B cell (primary cell): ENCODE measurements around the gene DEFB118. TPM values are rescaled to one million over a fixed set of nuclear protein-coding genes. Genes with fewer than 3 reads are reported as not detected.

Source experiments
- ATAC-seq: fragments of 200-7000 bp; cut with Tn5 transposase; one replicate; pipeline ENCODE4 v1.10.0; 2021; ENCODE audit warnings: low read depth, mild to moderate bottlenecking, moderate number of reproducible peaks, moderate library complexity
- CTCF ChIA-PET: fragments of 350-600 bp; sonication (Branson Sonifier 250); formaldehyde crosslinking; loops from one replicate; lab custom pipeline; 2021; ENCODE audit warnings: antibody characterized with exemption, inconsistent platforms; lab: Charles Lee
- POLR2A ChIA-PET: fragments of 350-600 bp; sonication (Branson Sonifier 250); formaldehyde crosslinking; loops from one replicate; lab custom pipeline; 2021; ENCODE audit warnings: antibody characterized with exemption; lab: Charles Lee
- DNase-seq: peaks from one replicate; pipeline ENCODE4 v3.0.0; 2013
- H2AFZ ChIP-seq: 2 replicates; pipeline ENCODE4 v1.6.1; 2012; ENCODE audit warnings: mild to moderate bottlenecking, low read depth, low read length; ENCODE audit not compliant: insufficient read depth, poor library complexity, severe bottlenecking
- H3K27ac ChIP-seq, 2 donors: 1 replicate in 1 of 2; 2 replicates in 1 of 2; pipeline ENCODE4 v1.5.1; 2012 to 2013; ENCODE audit warnings: low read length in 2 of 2, mild to moderate bottlenecking in 2 of 2, moderate library complexity in 1 of 2
- H3K27me3 ChIP-seq, 4 experiments: fragments of 200-600 bp in 1 of 4; sonication (generic) in 1 of 4; replicated peaks in 1 of 4; 1 replicate in 2 of 4; 2 replicates in 2 of 4; pipeline versions ENCODE4 v1.6.1 to v1.7.0; 2013 to 2016; ENCODE audit warnings: low read length in 3 of 4, mild to moderate bottlenecking in 2 of 4, mixed read lengths in 1 of 4, moderate library complexity in 1 of 4; ENCODE audit not compliant: insufficient read depth in 4 of 4, control insufficient read depth in 3 of 4; ENCODE audit errors: control extremely low read depth in 1 of 4
- H3K36me3 ChIP-seq, 2 experiments: replicated peaks in 1 of 2; 1 replicate in 1 of 2; 2 replicates in 1 of 2; pipeline versions ENCODE4 v1.6.1 to v1.7.1; 2013; ENCODE audit warnings: low read length in 1 of 2; ENCODE audit not compliant: insufficient read depth in 2 of 2, control insufficient read depth in 1 of 2; ENCODE audit errors: control extremely low read depth in 1 of 2, extremely low read depth in 1 of 2
- H3K4me1 ChIP-seq, 2 donors: fragments of 200-600 bp in 1 of 2; sonication (generic) in 1 of 2; 1 replicate in 1 of 2; 2 replicates in 1 of 2; pipeline versions ENCODE4 v1.5.1 to v1.6.1; 2013 to 2017; ENCODE audit warnings: low read length in 2 of 2; ENCODE audit not compliant: control insufficient read depth in 2 of 2, insufficient read depth in 2 of 2
- H3K4me2 ChIP-seq: replicated peaks from 2 replicates; pipeline ENCODE3; 2012; ENCODE audit warnings: mild to moderate bottlenecking, low read depth, low read length; ENCODE audit not compliant: poor library complexity, severe bottlenecking
- H3K4me3 ChIP-seq, 5 experiments: fragments of 200-600 bp in 1 of 5; sonication (generic) in 1 of 5; 1 replicate in 3 of 5; 2 replicates in 2 of 5; pipeline versions ENCODE4 v1.5.1 to v1.7.0; 2011 to 2016; ENCODE audit warnings: low read length in 4 of 5, mild to moderate bottlenecking in 4 of 5, low read depth in 2 of 5, control low read depth in 1 of 5, moderate library complexity in 1 of 5; ENCODE audit not compliant: insufficient read depth in 1 of 5; ENCODE audit errors: control extremely low read depth in 1 of 5, extremely low read depth in 1 of 5
- H3K79me2 ChIP-seq: fragments of 200-600 bp; sonication (generic); one replicate; pipeline ENCODE4 v1.6.0; 2016; ENCODE audit warnings: low read length; ENCODE audit not compliant: control insufficient read depth, insufficient read depth
- H3K9ac ChIP-seq: fragments of 200-600 bp; sonication (generic); 2 replicates; pipeline ENCODE4 v1.6.1; 2017; ENCODE audit warnings: mild to moderate bottlenecking, low read length, moderate library complexity
- H3K9me3 ChIP-seq, 3 donors: one replicate each; pipeline versions ENCODE4 v1.6.1 to v1.7.1; 2013; ENCODE audit warnings: low read length in 2 of 3; ENCODE audit not compliant: control insufficient read depth in 2 of 3, insufficient read depth in 1 of 3; ENCODE audit errors: control extremely low read depth in 1 of 3
- H4K20me1 ChIP-seq: 2 replicates; pipeline ENCODE4 v1.6.0; 2012; ENCODE audit warnings: mild to moderate bottlenecking, low read length; ENCODE audit not compliant: insufficient read depth, control insufficient read depth, poor library complexity, severe bottlenecking
- H3K27ac Mint-ChIP-seq: one replicate; pipeline ENCODE4 v1.8.0; 2021; ENCODE audit warnings: mixed read lengths
- H3K27me3 Mint-ChIP-seq: one replicate; pipeline ENCODE4 v1.8.0; 2021; ENCODE audit warnings: mixed read lengths
- H3K4me1 Mint-ChIP-seq: one replicate; pipeline ENCODE4 v1.8.0; 2021; ENCODE audit warnings: mixed read lengths
- H3K4me3 Mint-ChIP-seq: one replicate; pipeline ENCODE4 v1.8.0; 2021; ENCODE audit warnings: mixed read lengths
- H3K9me3 Mint-ChIP-seq: one replicate; pipeline ENCODE4 v1.8.0; 2022; ENCODE audit warnings: mixed read lengths; ENCODE audit not compliant: insufficient read depth
- CTCF ChIP-seq: fragments of 200-600 bp; IDR thresholded peaks from one replicate; pipeline ENCODE4 v1.8.0; 2022; ENCODE audit warnings: antibody characterized with exemption, mild to moderate bottlenecking
- EZH2 ChIP-seq: IDR thresholded peaks from 2 replicates; pipeline ENCODE4 v1.6.1; 2012; ENCODE audit warnings: borderline replicate concordance, low read depth, mild to moderate bottlenecking, moderate library complexity, low read length; ENCODE audit not compliant: insufficient read depth, poor library complexity, severe bottlenecking
- WGBS: methylation state at CpG from one replicate; pipeline ENCODE4 v1.1.5; 2013; ENCODE audit warnings: missing lambda C conversion rate; ENCODE audit not compliant: insufficient coverage; 5-methylcytosine and 5-hydroxymethylcytosine counted together
- intact Hi-C: fragments of 100-400 bp; cut with micrococcal nuclease; formaldehyde crosslinking; loops from one replicate; pipeline ENCODE4 v1.10.0; 2022
- polyA minus RNA-seq: library from RNA; depleted of rRNA, polyadenylated mRNA; stranded (reverse); fragments of >200 nt; gene quantifications from 2 replicates; pipeline ENCODE4 v1.2.3, GENCODE V29; 2012
- polyA plus RNA-seq: library from polyadenylated mRNA; depleted of rRNA; stranded (reverse); fragments of >200 nt; gene quantifications from 2 replicates; pipeline ENCODE4 v1.2.3, GENCODE V29; 2012
- total RNA-seq, 2 donors: library from RNA; stranded (reverse); fragments of 120-200 nt in 1 of 2; gene quantifications; 1 replicate in 1 of 2; 2 replicates in 1 of 2; pipeline versions ENCODE4 v1.2.3 to v1.2.4, GENCODE V29; 2013 to 2022

DEFB118 gene
- total RNA-seq (not detected in 2 replicates), polyA plus RNA-seq (not detected in 2 replicates), polyA minus RNA-seq (not detected in 2 replicates)
- not detected for total RNA-seq (2013)

- intact Hi-C loops = no loop called here
- H3K27me3 ChIP-seq = no peaks in the 10 kb centered on the region
- Mint-ChIP-seq H3K4me3 (no peak within 1 kb of the TSS), H3K27me3 (no peaks in the 10 kb centered on the region), H3K27ac (no peak within 1 kb of the TSS), H3K9me3 (peaks cover 2% of the 10 kb centered on the region), H3K4me1 (no peaks in the 10 kb centered on the region)
- H4K20me1 ChIP-seq = no peaks in the 10 kb centered on the region
- DNase-seq (no peak), ATAC-seq (no peak)
- no peaks in the 10 kb centered on the region for H3K36me3 ChIP-seq
- H3K9ac ChIP-seq = no peak within 1 kb of the TSS
- TF ChIP-seq CTCF = no peak
- no peak for TF ChIP-seq EZH2
- POLR2A ChIA-PET = no interaction called here
- no peak within 1 kb of the TSS for H3K4me2 ChIP-seq
- H3K9me3 ChIP-seq = peaks cover 0 to 16% (median 4%) of the 10 kb centered on the region in 3 donors
- H3K27ac ChIP-seq = no peak within 1 kb of the TSS
- 92% methylated on average over 1 of the region's 2 CpGs for WGBS
- no peak within 1 kb of the TSS for H2AFZ ChIP-seq
- H3K4me3 ChIP-seq = no peak within 1 kb of the TSS
- CTCF ChIA-PET = no interaction called here
- no peaks in the 10 kb centered on the region for H3K4me1 ChIP-seq
- H3K79me2 ChIP-seq = no peaks in the 10 kb centered on the region
Observed at GRCh38 chr20:31368301-31368700, at the start of gene DEFB118. TSS of gene DEFB118 (plus strand) at chr20:31368601. CDS start at chr20:31368651, 50 bp downstream.

GRCh38 chr20:31322504-31322903 lies 45.9 kb upstream of the DEFB118 start:
- H3K9me3 Mint-ChIP-seq = peaks cover 23% of the 10 kb centered on the region
- intact Hi-C loops = no loop called here

More at GRCh38 chr20:31322504-31322903, 45.9 kb upstream of the DEFB118 start:
- ChIA-PET CTCF (no interaction called here), POLR2A (no interaction called here)
- Histone ChIP-seq H3K4me1 (no peaks in the 10 kb centered on the region), H3K27me3 (no peaks in the 10 kb centered on the region), H2AFZ (no peak overlapping the region), H3K4me2 (no peak overlapping the region), H3K79me2 (no peaks in the 10 kb centered on the region), H3K9me3 (peaks cover 2 to 12% (median 5%) of the 10 kb centered on the region in 3 donors), H4K20me1 (no peaks in the 10 kb centered on the region), H3K9ac (no peak overlapping the region), H3K27ac (no peak overlapping the region), H3K4me3 (no peak overlapping the region), H3K36me3 (no peaks in the 10 kb centered on the region)
- H3K27ac Mint-ChIP-seq = no peak overlapping the region
- no CpG with 5 or more reads among the region's 3 CpGs for WGBS
- no peak overlapping the region for H3K4me3 Mint-ChIP-seq
- TF ChIP-seq EZH2 (no peak), CTCF (no peak)
- no peaks in the 10 kb centered on the region for H3K27me3 Mint-ChIP-seq
- no peak for ATAC-seq
- H3K4me1 Mint-ChIP-seq = no peaks in the 10 kb centered on the region
- DNase-seq = no peak
